Glomerular endothelial cell (primary cell): ENCODE results near the gene MYO9A. TPM values are rescaled to one million over a fixed set of nuclear protein-coding genes. Genes with fewer than 3 reads are reported as not detected.
"Not testable (repeated sequence)": the region's sequence is repeated elsewhere in the genome, so short reads cannot be mapped to it uniquely, and the experiment has no call there.

Experiments used
- DNase-seq: peaks from one replicate; pipeline ENCODE4 v3.0.0-alpha.2; 2011; ENCODE audit warnings: low read depth, low spot score; ENCODE audit errors: extremely low read depth
- total RNA-seq: library from RNA; depleted of rRNA; stranded (reverse); fragments of >200 nt; gene quantifications from 2 replicates; pipeline ENCODE4 v1.2.3, GENCODE V29; 2015

MYO9A gene
- total RNA-seq, 1 donor from 2014 or later, result 44.6 TPM

GRCh38 chr15:72141171-72142084 lies 23.5 kb upstream of the MYO9A start:
- no peak for DNase-seq

- DNase-seq, result no peak
Measured at GRCh38 chr15:72140088-72140487, 22.1 kb upstream of the MYO9A start.

GRCh38 chr15:72139667-72140066 lies 21.7 kb upstream of the MYO9A start:
- no peak for DNase-seq

GRCh38 chr15:72136170-72137051 lies 18.5 kb upstream of the MYO9A start:
- no peak for DNase-seq

- DNase-seq, result no peak
Measured at GRCh38 chr15:72135719-72136118, 17.8 kb upstream of the MYO9A start.

GRCh38 chr15:72133211-72133610 lies 15.3 kb upstream of the MYO9A start:
- no peak for DNase-seq

GRCh38 chr15:72131922-72132321 lies 14.0 kb upstream of the MYO9A start:
- no peak for DNase-seq

- no peak for DNase-seq
Measured at GRCh38 chr15:72130272-72130671, 12.3 kb upstream of the MYO9A start.

- no peak for DNase-seq
Measured at GRCh38 chr15:72128359-72128758, 10.4 kb upstream of the MYO9A start.

GRCh38 chr15:72127724-72128322 lies 9.9 kb upstream of the MYO9A start:
- no peak for DNase-seq

- DNase-seq, result no peak
Measured at GRCh38 chr15:72124218-72124617, 6.3 kb upstream of the MYO9A start.

GRCh38 chr15:72117486-72118016 lies 399 bp downstream of the MYO9A start:
- DNase-seq, result no peak

GRCh38 chr15:72116731-72117485 lies 1.0 kb downstream of the MYO9A start:
- DNase-seq, result no peak

GRCh38 chr15:72113347-72114031 lies 4.5 kb downstream of the MYO9A start:
- DNase-seq, result no peak

- DNase-seq, result no peak
Measured at GRCh38 chr15:72112805-72113204, 5.1 kb downstream of the MYO9A start.

GRCh38 chr15:72112116-72112515 lies 5.8 kb downstream of the MYO9A start:
- DNase-seq, result no peak

GRCh38 chr15:72110355-72110754 lies 7.6 kb downstream of the MYO9A start:
- no peak for DNase-seq

- DNase-seq, result no peak
Measured at GRCh38 chr15:72106068-72106467, 11.9 kb downstream of the MYO9A start.

- no peak for DNase-seq
Measured at GRCh38 chr15:72105111-72105510, 12.8 kb downstream of the MYO9A start.

- not testable (repeated sequence) for DNase-seq
Measured at GRCh38 chr15:72100551-72100950, 17.4 kb downstream of the MYO9A start.
